Ecto neural progenitor cell (in vitro differentiated cells): ENCODE measurements around the gene HOXD1.
A peak's percentile ranks its signal among the peaks of the same experiment; 100 is the strongest.

Experiments
- DNase-seq: peaks from one replicate; pipeline ENCODE4 v3.0.0-alpha.2; 2018; ENCODE audit warnings: low spot score

Gene HOXD1

DNA sequence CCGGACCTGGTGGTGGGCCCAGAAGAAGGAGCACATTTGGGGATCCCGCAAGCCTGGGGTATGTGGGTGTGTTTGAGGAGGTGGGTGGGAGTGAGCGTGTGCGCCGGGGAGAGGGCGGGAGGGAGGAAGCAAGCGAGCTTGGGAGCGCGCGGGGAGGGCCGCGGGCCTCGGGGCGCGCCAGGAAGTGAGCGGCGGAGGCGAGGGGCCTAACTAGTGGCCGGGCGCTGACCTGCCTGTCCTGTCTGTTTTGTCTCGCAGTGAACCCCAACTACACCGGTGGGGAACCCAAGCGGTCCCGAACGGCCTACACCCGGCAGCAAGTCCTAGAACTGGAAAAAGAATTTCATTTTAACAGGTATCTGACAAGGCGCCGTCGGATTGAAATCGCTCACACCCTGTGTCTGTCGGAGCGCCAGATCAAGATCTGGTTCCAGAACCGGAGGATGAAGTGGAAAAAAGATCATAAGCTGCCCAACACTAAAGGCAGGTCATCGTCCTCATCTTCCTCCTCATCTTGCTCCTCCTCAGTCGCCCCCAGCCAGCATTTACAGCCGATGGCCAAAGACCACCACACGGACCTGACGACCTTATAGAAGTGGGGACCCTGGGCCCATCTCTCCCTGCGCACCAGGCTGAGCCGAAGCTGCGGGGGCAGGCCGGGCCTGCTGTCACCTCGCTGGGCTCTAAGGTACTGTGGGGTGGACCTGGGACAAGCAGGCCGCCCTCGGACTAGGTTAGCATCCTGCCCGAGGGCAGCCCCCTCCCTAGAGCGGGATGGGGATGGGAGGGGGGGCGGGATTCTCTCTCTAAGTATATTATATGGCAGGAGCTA lies 35.9 kb upstream of the HOXD1 start:
- DNase-seq, result peak; percentile 45

GRCh38 chr2:176154576-176155252 lies 33.8 kb upstream of the HOXD1 start:
- DNase-seq, result no peak

DNA sequence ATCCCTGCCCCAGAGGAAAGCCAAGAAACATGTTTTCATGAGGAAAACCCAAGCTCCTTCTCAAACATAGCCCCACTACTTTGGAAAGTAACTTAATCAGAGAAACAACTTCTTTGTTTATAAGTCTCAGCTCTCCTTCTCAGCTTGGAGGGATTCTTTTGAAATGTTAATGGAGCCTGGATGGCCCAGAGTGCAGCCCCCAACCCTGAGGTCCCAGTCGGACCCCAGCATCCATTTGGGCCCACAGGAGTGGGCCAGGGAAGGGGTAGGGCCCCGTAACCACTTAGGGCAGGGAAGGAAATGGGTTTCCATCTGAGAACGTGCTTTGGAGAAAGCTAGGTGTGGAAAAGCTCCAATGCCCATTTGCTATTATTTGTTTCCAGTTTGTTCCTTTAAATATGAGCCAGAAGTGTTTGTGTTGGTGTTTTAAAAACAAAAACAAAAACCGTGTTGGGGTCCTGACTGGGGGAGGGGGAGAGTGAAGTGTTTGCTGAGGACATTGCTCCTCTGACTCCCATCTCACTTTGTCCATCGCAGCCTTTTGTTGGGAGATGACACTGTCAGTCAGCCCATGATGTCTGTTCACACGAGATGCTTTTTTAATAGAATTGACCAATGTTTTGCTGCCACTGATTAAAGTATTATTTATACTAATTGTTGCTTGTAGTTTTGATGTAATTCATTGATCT lies 33.0 kb upstream of the HOXD1 start:
- no peak for DNase-seq

- DNase-seq, result peak; percentile 38
Observed at GRCh38 chr2:176156301-176156806, 32.1 kb upstream of the HOXD1 start.

DNA sequence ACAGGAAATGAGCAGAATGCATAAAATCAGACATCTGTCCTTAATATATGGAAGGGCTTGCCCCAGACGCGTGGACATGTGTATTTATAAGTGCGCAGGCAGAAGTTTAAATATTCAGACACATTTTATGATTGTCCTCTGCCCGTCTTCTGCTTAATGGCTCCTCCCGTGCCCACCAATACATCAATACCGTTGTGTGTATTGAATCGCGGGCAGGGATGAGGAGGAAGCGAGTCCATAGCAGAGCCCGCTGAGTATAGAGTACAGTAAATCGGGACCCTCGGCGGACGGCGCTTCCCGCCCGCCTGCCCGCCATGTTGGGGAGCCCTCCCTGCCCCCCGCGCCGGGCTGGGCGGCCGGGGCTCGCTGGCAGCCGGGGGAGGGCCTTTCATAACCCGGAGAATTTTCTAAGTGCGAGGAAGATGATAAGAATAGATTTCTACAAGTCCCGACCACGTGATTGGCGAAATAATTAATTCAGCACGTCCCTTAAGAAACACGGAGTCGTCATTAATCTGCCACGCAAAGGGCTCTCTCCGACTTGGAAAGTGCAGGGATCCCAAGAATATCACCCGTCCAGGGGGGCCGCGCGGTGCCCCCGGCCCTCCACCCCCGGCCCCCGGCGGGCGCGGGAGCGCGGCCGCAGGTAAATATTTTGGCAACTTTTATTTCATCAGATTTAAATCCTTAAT lies 31.5 kb upstream of the HOXD1 start, which contains the start of gene HOXD3:
Gene HOXD3 (plus strand): TSS at position 501 of the 692 bp plus-strand sequence. CDS start 11,808 bp downstream, outside the sequence.
- DNase-seq, result no peak

- DNase-seq, result peak; percentile 60
Observed at GRCh38 chr2:176157499-176158185, 30.8 kb upstream of the HOXD1 start.

GRCh38 chr2:176158186-176158591 lies 30.3 kb upstream of the HOXD1 start:
- peak; percentile 48 for DNase-seq

DNA sequence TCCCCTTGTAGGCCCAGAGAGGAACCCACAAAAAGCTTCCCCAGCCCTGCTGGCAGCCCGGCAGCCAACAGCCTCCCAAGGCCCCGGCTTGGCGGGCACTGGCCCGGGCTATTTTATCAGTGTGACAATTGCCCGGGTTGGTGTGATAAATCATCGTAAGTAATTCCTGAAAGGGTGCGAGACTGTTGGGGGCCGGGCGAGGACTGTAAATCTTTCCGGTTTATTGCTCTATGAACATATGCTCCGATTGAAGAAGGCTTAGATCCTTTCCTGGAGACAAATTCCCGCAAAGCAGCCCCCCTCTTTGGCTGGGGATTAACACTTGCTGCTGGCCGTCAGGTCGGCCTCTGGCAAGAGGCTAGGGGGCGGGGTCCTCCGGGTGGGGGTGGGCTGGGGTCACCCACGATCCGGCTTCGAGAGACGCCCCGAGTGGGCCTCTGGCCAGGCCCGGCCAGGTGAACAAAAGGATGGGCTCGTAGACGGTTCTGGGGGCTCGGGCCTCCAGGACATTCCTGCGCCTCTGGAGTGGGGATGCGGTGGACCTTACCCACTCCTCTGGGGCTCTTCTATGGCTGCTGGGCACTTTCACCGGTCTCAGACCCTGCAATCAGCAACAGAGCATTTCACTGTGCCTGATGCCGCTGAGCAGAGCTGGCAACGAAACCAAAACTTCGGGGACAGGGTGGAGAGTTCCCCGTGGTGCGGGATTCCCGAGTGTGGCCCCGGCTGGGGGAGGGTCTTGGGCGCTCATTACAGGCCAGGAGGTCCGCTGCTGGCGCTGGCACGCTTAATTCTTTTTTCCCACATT lies 29.4 kb upstream of the HOXD1 start:
- peak; percentile 50 for DNase-seq

DNA sequence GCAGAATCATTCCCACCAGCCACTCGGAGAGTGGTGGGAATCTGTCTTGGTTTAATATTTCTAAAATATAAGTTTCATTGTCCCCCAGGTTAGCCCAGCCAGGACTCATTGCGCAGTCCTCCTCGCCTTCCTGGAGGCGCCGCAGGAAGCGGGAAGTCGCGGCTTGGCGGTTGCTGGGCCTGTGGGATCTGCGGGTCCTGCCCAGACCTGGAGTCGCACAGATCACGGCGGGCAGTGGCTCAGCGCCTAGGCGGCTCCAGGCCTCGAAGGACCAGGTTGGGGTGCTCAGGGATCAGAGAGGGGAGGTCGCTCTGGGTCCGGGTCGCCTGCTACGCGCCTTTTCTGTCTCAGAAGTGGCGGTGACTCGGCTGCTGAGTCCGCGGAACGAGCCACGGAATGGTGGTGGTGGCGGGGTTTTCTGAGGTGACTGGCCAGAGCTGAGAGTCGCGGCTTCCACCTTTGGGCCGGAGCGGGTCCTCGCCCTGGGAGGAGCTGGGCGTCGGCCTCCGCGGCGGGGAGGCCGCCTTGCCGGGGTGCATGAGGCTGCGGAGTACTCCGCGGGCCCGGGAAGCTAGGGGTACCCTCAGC lies 28.7 kb upstream of the HOXD1 start:
- peak; percentile 51 for DNase-seq

GRCh38 chr2:176160251-176160985 lies 28.1 kb upstream of the HOXD1 start:
- DNase-seq, result peak; percentile 49

DNA sequence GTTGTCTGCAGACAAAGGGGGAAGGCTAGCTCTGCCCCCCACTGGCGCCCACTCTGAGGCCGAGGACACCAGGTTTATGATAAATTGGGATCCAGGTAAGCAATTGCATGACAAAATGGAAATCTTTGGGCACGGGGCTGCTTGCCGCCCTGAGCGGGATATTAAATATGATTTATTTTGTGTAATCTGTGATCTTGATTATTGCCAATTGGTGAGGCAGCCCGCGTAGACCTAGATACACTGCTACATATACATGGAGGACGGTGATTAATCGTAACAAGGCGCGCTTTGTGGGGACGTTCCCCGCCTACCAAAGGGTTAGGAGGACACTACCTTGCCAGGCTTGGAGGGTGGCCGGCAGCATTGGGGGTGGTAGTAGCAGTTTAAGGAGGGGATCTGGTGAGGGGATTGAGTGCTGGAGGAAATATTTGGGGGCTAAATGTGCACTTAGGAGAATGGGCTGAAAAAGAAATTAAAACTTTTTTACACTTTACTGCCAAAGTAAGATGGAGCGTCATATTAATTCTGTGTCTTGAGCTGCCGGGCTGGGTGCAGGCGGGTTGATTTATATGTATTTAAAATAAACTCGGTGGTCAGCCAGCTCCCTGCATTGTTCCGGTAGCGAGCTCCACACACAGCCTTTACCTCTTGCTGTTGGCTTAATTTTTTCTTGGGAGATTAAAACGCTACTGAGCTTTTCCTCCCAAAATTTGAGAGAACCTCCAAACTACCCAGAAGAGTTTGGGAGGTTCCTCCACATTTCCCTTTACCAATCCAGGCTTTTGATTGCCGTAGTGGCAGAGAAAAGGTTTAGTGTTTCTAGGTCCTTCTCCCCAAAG lies 27.3 kb upstream of the HOXD1 start:
- no peak for DNase-seq

DNA sequence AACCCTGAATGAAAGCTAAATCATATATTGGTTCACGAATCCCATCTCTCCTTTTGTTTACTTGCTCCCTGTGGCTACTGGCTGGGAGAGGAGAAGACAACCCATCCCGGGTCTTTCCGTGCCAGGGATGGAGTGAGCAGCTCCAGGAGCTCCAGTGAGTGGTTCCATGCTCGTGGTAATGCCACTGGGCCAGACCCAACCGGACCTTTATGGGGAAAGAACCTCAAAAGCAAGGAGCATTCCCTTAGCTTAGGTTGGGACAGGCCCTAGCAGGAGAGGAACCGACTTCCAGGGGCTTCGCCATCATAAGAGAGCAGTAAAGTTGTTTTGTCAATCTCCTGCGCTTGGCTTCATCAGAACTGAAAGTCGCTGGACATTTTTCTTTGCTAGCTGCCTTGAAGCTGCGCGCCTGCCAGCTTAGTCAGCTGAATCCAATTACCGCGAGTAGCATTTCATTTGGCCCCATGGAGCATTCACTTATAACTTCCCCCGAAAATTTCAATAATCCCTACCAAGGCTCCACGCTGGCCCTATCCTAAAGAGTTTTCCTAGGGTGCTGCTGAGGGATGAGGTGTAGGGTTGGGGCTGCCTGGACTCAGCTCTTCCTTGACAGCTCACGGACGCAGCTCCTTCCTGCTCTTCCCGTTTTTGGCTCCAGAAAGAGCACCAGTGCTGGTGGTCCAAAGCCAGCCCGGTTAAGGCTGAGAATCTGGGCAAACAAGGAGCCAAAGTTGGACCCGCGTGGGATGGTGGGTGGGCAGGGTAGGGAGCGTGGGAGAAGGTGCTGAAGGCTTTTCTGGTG lies 26.4 kb upstream of the HOXD1 start:
- peak; percentile 44 for DNase-seq

GRCh38 chr2:176162911-176163671 lies 25.4 kb upstream of the HOXD1 start:
- no peak for DNase-seq

GRCh38 chr2:176163672-176164056 lies 24.8 kb upstream of the HOXD1 start:
- no peak for DNase-seq

DNA sequence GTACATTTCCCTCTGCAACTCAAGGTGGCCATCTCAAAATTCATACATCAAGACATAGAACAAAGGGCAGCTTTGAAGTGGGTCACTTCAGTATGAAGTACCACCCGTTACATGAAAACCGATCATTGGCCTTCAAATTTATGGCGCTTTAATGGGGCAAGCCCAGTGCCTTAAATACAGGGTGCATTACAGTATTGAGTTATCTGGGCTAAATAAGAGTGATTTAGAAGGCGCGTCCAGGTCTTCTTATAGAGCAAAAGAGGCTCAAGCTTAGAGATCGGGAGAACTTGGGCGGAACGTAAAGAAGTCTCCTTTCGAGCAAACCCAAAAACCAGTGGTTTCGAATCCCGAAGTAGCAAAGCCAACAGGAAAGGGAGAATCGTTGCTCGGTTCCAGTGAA lies 24.3 kb upstream of the HOXD1 start:
- DNase-seq, result no peak

- DNase-seq, result peak; percentile 56
Observed at GRCh38 chr2:176164611-176165369, 23.7 kb upstream of the HOXD1 start.
